GM12875 (cell line): ENCODE data around the gene CHRNB2.
"Not testable (repeated sequence)": the region's sequence is repeated elsewhere in the genome, so short reads cannot be mapped to it uniquely, and the experiment has no call there.

Experiments used
- H3K4me3 ChIP-seq: one replicate; pipeline ENCODE4 v1.5.1; 2011; ENCODE audit warnings: low read depth, low read length, control low read depth
- CTCF ChIP-seq: IDR thresholded peaks from 2 replicates; pipeline ENCODE4 v1.5.1; 2011; ENCODE audit warnings: low read depth, mild to moderate bottlenecking, control low read depth, inconsistent platforms, low read length, moderate library complexity, borderline replicate concordance; ENCODE audit not compliant: insufficient read depth

CHRNB2 gene

GRCh38 chr1:154567386-154568156, at the start of gene CHRNB2:
Gene CHRNB2, plus strand, starts transcription at chr1:154567778. Its CDS starts 267 bp downstream, at chr1:154568045.
- no peak for TF ChIP-seq CTCF
- no peak within 1 kb of the TSS for H3K4me3 ChIP-seq

- no peak overlapping the region for H3K4me3 ChIP-seq
These were observed 48.0 kb upstream of the CHRNB2 start for GRCh38 chr1:154519591-154519991.

GRCh38 chr1:154520333-154520732, 47.2 kb upstream of the CHRNB2 start:
- no peak for TF ChIP-seq CTCF

More at GRCh38 chr1:154519591-154519991, 48.0 kb upstream of the CHRNB2 start:
- no peak for TF ChIP-seq CTCF

GRCh38 chr1:154521695-154522094, 45.9 kb upstream of the CHRNB2 start:
- H3K4me3 ChIP-seq, result no peak overlapping the region
- TF ChIP-seq CTCF, result no peak

More at GRCh38 chr1:154520333-154520732, 47.2 kb upstream of the CHRNB2 start:
- no peak overlapping the region for H3K4me3 ChIP-seq

- no peak overlapping the region for H3K4me3 ChIP-seq
- no peak for TF ChIP-seq CTCF
These were observed 42.7 kb upstream of the CHRNB2 start for GRCh38 chr1:154524881-154525280.

GRCh38 chr1:154527192-154527591, 40.4 kb upstream of the CHRNB2 start:
- TF ChIP-seq CTCF, result no peak

GRCh38 chr1:154529308-154529707, 38.3 kb upstream of the CHRNB2 start:
- TF ChIP-seq CTCF, result no peak
- H3K4me3 ChIP-seq, result no peak overlapping the region

More at GRCh38 chr1:154527192-154527591, 40.4 kb upstream of the CHRNB2 start:
- no peak overlapping the region for H3K4me3 ChIP-seq

- H3K4me3 ChIP-seq, result not testable (repeated sequence)
These were observed 35.6 kb upstream of the CHRNB2 start for GRCh38 chr1:154531950-154532349.
